GM18498 (cell line): Measurements from ENCODE around the gene ECM2.
A peak's percentile ranks its signal among the peaks of the same experiment; 100 is the strongest.

Experiments used
- ATAC-seq: cut with Tn5 transposase; IDR thresholded peaks from one replicate; pipeline ENCODE4 v1.9.1; 2021; ENCODE audit warnings: mild to moderate bottlenecking, moderate library complexity; ENCODE audit not compliant: unreplicated experiment

ECM2 gene

DNA sequence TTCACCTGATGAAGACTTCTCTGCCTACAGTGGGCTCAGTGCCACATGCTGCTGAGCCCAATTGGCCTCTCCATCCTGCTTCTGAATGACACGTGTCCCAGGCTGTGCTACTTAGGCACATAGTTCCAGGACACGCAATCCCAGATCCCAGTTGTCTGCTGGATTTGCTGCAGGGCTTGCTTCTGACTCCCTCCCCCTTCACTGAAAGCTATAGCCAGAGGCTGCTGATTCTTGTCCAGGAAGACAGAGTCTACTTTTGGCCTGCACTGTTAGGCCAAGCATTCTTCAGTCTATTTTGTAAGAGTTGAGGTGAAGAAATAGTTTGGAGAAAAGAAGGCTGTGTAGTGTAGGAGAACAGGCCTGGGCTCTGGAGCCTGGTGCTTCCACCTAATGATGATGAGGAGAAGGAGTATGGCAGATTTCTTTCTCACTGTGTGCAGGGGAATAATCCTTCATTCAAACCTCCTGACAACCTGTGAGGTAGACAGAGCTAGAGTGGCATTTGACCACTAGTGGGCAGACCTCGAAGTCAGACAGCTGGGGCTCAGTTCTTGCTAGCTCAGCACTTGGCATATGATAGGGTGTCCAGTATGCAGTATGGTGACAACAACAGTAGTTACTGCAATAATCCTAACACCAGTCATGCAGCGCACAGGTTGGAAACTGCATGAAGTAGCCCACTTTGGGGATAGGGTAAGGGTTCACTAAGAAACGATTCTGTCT is 34.0 kb downstream of the ECM2 start:
- ATAC-seq = no peak

- ATAC-seq = no peak
Observed at GRCh38 chr9:92500725-92501124, 35.1 kb downstream of the ECM2 start.

DNA sequence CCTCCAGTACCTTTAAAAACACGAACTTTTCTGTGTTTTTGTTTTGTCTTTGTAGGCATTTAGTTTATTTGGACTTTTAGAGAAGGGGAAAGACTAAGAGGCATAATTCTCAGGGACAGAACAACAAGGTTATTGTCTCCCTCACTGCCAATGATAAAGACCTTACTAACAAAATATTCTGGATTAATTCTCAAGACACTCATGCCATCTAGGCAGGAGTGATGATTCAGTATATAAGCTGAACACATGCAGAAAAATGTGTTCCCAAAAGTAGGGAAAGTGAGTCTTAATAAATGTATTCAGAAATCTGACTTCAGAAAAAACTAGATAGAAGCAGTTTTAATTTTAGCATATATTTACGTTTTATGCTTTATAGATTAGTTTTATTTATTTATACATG is 36.1 kb downstream of the ECM2 start:
- ATAC-seq = no peak

- ATAC-seq = no peak
Observed at GRCh38 chr9:92496396-92497176, 39.2 kb downstream of the ECM2 start.

DNA sequence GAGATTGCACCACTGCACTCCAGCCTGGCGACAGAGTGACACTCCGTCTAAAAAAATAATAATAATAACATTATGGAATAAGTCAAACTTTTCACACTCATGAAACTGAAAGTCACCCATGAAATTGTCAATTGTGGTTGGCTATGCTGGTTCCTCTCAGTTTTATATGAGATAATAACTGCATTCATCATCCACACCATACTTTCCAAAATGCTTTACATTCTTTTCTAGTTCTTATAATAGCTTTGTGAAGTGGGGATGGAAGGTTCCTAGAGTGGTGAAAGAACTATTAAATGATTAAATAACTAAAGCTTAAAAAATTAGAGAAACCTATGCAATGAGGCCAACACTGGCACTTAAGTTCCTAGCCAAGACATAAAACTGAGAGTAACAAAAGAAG is 40.9 kb downstream of the ECM2 start:
- ATAC-seq = no peak

GRCh38 chr9:92493749-92494387 is 41.9 kb downstream of the ECM2 start:
- no peak for ATAC-seq

DNA sequence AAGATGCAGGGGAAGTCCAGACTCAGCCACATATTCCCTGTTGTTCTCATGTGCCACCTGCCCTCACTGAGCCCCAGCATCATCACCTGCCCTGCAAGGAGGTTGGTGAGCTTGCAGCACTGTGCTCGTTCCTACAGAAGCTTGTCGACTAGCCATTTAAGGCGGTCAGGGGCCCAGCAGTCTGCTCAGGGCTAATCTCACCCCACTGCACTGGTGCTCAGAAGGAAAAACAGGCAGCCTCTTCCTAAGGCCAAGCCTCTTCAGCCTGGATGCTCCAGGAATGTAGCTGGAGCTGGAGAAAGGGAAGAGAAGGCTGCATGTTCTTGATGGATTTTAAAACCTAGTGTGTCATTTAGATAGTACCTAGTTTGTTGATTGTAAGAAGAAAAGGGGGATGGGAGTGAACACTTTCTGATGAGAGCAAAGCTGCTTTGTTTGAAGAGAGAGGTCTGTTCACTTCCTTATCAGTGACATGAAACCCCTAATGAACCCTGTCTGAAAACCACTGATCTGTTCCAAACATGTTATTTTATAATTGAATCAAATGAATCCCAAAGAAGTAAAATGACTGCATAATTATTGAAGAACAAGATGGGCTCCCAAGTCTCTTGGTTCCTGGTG is 42.9 kb downstream of the ECM2 start:
- ATAC-seq = no peak

DNA sequence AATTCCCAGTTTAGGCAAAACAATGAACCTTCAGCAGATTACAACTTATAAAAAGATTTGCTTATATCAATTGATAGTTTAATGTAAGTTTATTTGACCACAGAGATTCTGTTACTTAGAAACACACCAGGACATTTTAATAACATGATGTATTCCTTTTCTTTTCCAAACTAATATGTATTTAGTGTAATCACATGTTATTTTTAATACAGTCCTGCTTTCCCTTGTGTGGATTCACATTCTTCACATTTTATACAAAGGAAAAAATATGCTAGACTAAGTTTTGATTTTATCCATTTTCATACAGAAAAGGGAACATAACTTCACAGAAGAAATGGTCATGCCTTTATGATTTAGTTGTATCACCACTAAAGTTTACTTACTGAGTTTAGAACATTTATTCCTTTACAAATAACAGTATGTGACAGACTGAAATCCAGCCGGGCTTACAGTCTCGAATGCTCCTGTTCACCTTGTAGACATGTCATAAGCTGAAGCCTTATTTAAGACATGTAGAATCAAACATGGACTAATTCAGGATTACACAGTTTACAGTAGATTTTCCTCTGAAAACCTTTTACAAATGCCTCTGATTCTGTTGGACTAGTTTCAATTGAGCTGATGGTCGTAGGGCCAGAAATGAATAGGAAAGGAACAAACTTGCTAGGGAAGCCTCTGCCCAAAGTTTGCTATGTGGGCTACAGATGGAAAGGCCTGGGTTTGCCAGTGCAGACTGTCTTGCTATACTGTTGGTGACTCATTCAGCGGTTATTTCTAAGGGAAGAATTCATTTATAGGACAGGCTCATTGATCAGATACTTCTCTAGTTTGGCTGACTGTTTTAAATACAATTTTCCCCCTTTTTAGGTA is 46.9 kb downstream of the ECM2 start:
- ATAC-seq = no peak

- no peak for ATAC-seq
Observed at GRCh38 chr9:92486371-92486770, 49.4 kb downstream of the ECM2 start.

- no peak for ATAC-seq
Observed at GRCh38 chr9:92484563-92484962, 51.2 kb downstream of the ECM2 start.

DNA sequence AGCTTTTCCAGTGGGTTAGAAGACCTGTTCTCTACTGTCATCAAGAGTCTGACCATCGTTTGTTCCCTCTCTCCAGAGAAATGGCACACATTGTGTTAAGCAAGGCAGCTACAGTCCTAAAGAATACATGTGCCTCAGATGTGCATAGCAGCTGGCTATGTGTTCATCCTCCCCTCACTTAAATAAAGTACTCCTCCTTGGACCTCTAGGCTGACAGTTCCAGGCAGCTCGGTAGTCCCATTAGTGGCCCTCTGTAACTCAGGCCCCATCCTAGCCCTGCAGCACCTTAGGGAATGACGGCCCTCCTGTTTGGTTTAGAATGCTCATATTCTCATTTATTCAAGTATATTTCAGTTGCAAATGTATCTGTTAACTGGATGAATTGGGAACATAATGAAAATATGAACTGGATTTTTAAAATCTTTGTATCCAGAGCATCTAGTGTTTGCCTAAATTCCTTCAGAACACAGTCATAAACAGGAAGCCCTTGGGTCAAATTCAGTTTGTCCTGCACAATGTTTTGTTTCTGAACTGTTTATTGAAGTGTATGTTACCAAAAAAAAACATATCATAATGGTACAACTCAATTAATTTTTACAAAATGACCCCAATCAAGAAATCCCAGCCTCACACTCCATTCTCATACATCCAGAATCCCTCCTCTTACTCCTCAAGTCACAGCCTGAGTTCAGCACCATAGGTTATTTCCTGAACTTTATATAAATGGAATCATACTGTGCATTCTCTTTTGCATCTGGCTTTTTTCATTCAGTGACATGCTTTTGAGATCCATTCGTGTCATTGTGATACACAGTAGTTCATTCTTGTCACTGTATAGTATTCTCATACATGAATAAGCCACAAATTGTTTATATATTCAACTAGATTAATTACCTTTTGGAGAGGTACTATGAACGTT is 51.9 kb downstream of the ECM2 start:
- ATAC-seq = no peak

GRCh38 chr9:92482805-92483204 is 53.0 kb downstream of the ECM2 start:
- ATAC-seq = no peak

GRCh38 chr9:92482329-92482728 is 53.5 kb downstream of the ECM2 start, which contains the start of gene ASPN:
Gene ASPN, minus strand, starts transcription at chr9:92482506.
- no peak for ATAC-seq

GRCh38 chr9:92480986-92481633 is 54.7 kb downstream of the ECM2 start:
- peak; percentile 50 for ATAC-seq

DNA sequence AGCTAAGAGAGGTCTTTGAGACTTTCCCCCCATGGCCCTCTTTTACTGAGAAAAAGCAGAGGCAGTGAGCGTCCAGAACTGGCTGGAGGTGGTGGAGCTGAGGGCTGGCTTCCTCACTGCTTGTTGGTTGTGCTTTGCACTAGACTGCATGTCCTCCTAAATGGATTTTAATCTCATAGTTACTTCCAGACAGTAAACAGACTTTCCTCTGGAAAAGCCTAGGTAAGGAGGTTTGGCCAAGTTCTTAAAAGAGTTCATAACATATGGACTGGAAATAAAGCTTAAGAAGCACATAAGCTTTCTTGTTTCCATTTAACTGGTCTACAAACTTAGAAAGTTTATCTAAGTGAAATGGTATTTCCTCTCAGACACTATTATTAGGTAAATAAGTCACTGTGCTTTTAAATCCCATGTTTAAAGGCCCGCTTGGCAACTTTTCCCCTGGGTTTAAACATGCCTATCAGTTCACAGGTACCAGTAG is 55.5 kb downstream of the ECM2 start:
- no peak for ATAC-seq

DNA sequence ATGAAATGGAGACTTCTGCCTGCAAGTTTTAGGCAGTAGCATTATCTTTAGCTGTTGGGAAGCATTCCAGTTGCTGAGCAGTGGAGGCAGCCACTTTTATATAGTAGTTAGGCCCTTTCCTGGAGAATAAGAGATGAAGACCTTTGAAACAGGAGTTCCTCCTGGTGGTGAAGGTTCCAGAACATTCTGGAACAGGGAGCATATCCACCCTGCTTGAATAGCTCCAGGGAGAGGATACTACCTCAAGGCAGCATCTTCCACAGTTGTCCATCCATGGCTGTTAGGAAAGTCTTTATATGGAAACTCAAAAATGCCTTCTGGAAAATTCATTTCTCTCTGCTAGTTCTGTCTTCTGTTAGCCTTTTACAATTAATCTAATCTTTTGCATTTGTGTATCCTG is 56.4 kb downstream of the ECM2 start:
- no peak for ATAC-seq

- no peak for ATAC-seq
Observed at GRCh38 chr9:92478783-92479182, 57.0 kb downstream of the ECM2 start.

DNA sequence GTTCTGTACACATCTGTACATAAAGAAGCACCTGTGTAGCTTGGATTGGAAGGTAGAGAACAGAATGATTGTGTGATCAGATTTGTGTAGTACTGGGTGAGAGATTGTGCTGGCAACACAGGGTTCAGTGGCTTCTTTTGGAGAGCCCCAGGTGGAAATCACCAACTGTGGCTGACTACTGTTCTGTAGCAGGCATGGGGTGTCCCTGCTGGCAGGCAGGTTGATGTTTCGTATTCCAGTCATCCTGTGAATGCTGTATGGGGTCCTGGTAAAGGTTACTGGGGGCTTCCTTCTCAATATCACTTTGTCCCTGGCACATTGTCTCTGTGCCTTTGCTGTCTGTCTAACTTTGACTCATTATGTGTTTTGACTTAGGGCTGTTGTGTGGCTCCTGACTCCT is 58.8 kb downstream of the ECM2 start:
- no peak for ATAC-seq

- ATAC-seq = no peak
Observed at GRCh38 chr9:92474587-92474986, 61.2 kb downstream of the ECM2 start.
